Testis (tissue), 2 donors: ENCODE data around the gene DIDO1.

ENCODE experiments used
- POLR2A ChIP-seq: fragments of 450-650 bp; IDR thresholded peaks from one replicate; pipeline ENCODE4 v1.6.1; 2017; ENCODE audit warnings: antibody characterized with exemption, mild to moderate bottlenecking, moderate library complexity
- TF ChIP-seq, protein P1 (sequence below), 3 experiments: fragments of 450-650 bp in 2 of 3; fragments of 200-600 bp in 1 of 3; sonication (generic) in 1 of 3; IDR thresholded peaks; one replicate each; pipeline ENCODE4 v1.5.1; 2016 to 2019; ENCODE audit warnings: antibody characterized with exemption in 3 of 3, mild to moderate bottlenecking in 2 of 3, moderate library complexity in 1 of 3

DNA sequence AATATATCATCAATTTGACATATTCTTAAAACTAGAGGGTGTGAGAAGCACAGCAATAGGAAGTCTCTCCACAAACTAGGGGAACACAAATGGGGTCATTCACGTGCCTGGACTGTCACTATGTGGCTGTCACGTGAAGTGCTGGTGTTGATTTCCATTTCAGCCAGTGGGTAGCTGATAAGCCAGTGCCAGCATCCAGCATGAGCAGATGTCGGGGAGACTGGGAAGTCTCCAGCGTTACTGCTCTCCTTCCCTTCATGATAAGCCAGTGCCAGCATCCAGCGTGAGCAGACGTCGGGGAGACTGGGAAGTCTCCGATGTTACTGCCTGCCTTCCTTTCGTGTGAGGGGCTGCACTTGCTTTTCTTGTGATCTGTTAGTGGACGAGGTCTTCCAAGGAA is 20.6 kb upstream of the DIDO1 start:
- TF ChIP-seq, protein P1, sequence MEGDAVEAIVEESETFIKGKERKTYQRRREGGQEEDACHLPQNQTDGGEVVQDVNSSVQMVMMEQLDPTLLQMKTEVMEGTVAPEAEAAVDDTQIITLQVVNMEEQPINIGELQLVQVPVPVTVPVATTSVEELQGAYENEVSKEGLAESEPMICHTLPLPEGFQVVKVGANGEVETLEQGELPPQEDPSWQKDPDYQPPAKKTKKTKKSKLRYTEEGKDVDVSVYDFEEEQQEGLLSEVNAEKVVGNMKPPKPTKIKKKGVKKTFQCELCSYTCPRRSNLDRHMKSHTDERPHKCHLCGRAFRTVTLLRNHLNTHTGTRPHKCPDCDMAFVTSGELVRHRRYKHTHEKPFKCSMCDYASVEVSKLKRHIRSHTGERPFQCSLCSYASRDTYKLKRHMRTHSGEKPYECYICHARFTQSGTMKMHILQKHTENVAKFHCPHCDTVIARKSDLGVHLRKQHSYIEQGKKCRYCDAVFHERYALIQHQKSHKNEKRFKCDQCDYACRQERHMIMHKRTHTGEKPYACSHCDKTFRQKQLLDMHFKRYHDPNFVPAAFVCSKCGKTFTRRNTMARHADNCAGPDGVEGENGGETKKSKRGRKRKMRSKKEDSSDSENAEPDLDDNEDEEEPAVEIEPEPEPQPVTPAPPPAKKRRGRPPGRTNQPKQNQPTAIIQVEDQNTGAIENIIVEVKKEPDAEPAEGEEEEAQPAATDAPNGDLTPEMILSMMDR (IDR thresholded peaks at IDR 0.05) = no peak
- TF ChIP-seq POLR2A = no peak
